Measurements from ENCODE around the gene MAEL.
"Not testable (repeated sequence)": the region's sequence is repeated elsewhere in the genome, so short reads cannot be mapped to it uniquely, and the experiment has no call there.

Gene MAEL

DNA sequence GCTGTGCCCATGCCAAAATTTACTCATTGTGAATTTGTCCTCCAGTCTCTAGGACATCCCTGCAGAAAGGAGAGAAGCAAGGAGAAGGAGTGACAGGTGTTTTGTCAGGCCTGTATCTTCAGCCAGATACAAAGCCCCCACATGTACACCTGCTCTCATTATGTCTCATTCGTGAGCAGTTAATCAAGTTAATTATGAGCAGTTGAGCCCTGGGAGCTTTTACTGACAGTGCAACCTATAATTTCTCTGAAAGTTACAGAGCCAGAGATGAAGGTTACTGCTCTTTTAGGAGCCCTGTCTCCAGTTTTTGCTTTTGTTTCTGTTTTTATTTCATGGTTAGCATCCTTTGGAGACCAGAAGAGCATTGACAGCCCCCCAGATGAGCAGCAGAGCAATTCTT is 8.7 kb upstream of the MAEL start:
- no peak for DNase-seq

DNA sequence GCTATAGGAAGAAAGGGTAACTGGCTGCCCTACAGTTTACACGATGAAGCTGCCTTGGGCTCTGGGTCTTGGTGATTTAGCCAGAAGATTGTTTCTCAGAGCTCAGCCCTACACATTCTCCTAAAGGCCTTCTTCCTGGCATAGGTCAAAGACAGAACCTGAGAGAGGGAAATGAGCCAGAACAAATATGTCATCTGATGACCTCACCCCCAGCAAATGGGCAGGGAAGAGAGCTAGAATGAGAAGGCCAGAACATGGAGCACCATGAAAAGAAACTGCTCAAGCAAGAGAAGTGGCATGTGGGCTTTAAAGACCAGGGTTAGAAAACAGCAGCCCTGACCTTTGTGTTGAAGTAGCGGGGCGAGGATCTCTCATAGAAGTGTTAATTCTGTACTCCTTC is 8.3 kb upstream of the MAEL start:
- no peak for DNase-seq

DNA sequence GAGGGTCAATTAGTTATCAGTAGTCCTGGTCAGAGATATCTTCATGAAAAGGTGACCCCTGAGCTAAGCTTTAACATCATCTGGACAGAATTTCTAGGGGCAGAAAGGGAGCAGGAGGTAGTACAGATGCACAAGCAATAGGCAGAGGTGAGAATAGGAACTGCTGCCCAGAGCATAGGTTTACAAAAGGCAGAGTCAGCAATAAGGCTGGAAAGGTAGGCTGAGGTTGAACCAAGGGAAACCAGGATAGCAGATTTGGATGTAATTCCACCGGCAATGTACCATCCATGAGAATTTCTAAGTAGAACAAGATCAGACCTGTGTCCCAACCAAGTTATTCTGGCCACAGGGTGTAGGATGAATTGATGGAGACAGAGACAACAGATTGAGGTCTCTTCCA is 7.5 kb upstream of the MAEL start:
- no peak for DNase-seq

DNA sequence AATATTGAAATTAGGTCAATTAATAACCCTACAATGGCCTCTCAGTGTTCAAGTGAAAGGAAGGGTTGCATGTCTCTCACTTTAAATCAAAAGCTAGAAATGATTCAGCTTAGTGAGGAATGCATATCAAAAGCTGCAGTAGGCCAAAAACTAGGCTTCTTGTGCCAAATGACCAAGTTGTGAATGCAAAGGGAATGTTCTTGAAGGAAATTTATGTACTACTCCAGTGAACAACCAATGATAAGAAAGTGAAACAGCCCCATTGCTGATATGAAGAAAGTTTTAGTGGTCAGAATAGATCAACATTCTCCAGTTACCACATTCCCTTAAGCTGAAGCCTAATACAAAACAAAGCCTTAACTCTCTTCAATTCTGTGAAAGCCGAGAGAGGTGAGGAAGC is 10.0 kb downstream of the MAEL start:
- no peak for DNase-seq

DNA sequence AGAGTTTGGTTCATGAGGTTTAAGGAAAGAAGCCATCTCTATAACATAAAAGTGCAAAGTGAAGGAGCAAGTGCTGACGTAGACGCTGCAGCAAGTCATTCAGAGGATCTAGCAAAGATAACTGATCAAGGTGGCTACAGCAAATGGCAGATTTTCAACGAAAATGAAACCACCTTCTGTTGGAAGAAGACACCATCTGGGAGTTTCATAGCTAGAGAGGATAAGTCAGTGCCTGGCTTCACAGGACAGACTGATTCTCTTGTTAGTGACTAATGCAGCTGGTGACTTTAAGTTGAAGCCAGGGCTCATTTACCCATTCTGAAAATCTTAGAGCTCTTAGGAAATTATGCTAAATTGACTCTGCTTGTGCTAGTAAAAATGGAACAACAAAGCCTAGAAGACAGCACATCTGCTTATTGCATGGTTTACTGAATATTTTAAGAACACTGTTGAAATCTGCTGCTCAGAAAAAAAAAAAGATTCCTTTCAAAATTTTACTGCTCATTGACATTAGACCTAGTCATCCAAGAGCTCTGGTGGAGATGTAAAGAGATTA is 10.5 kb downstream of the MAEL start:
- DNase-seq: no peak

DNA sequence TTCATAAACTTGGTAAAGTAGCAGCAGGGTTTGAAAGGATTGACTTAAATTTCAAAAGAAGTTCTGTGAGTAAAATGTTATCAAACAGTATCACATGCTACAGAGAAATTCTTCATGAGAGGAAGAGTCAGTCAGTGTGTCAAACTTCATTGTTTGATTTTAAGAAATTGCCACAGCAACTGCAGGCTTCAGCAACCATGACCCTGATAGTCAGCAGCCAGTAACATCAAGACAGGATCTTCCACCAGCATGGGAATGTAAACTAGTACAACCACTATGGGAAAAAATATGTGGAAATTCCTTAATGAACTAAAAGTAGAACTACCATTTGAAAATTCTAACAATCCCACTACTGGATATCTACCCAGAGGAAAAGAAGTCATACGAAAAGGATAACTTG is 11.5 kb downstream of the MAEL start:
- no peak for DNase-seq

DNA sequence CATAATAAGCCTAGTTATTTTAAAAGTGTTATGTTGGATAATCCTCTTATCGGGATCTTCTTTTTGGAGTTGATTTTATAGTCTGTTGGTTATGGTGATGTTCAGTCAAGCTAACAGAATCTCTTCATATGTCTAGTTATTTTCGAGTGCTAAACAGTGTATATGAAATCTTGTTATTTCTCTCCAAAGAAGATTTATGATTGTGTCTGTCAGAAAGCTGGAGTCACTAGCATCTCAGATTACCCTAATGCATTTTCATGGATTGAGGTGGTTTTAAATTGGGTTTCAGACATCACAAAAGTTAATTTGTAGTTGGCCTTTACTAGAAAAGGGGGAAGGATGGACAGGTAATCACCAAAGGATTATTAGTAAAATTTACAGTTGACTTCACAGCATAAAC is 13.3 kb downstream of the MAEL start:
- no peak for DNase-seq

DNA sequence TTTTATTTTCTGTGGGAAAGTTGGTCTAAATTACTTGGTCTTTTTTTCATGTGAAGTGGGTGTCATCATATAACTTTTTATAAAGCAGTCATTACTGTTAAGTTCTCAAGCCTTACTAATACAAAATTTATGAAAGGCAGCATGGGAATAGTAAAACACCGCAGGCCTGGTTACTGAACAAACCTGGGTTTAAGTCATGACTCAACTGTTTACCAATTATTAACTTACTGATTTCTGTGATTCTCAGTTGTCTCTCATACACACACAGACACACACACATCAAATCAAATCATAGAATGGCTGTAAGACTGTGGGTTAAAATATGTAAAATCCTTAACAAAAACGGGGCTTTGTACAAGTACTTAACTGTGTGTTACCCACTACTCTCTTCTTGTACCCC is 14.6 kb downstream of the MAEL start:
- no peak for DNase-seq

DNA sequence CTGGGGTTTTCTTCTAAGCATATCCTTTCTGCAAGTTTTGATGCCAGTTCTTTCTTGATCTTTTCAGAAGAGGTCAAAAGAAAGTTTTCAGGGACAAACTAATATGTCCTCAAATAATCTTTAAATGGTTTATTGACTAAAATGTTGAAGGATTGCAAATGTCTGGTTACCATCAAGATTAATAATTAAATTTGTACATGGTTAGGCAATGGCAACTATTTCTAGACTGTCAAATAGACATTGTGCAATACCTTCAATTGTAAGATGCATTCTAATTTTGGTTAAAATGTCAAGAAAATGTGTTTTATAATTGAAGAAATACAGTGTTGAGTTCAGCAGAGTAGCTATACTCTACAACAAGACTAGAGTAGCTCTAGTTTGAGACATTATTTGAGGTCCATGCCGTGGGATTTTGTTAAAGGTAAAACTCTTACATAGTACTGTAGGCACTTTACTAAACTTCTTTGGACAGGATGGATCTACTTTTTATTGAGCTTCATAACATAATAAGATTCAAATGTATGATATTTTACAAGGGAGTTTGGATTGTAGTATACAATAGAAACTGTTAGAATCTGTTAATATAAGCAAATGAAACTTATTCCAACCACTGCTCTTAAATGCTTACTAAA is 22.6 kb downstream of the MAEL start:
- no peak for DNase-seq

DNA sequence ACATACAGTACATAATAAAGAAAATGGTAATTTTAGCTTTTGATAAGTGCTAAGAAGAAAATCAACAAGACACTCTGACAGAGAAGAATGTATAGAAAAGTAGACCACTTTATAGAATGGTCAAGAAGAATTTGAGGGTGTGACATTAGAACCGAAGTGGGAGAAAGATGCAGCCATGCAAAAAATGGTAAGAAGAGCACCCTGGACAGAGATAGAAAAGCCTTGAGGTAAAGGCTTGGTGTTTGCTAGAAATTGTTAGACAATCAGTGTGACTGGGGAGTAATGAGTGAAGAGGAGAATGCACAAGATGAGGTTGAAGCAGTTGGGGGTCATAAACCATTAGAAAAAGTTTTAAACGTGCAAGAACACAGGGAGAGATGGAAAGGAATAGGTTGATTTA is 23.5 kb downstream of the MAEL start:
- no peak for DNase-seq

DNA sequence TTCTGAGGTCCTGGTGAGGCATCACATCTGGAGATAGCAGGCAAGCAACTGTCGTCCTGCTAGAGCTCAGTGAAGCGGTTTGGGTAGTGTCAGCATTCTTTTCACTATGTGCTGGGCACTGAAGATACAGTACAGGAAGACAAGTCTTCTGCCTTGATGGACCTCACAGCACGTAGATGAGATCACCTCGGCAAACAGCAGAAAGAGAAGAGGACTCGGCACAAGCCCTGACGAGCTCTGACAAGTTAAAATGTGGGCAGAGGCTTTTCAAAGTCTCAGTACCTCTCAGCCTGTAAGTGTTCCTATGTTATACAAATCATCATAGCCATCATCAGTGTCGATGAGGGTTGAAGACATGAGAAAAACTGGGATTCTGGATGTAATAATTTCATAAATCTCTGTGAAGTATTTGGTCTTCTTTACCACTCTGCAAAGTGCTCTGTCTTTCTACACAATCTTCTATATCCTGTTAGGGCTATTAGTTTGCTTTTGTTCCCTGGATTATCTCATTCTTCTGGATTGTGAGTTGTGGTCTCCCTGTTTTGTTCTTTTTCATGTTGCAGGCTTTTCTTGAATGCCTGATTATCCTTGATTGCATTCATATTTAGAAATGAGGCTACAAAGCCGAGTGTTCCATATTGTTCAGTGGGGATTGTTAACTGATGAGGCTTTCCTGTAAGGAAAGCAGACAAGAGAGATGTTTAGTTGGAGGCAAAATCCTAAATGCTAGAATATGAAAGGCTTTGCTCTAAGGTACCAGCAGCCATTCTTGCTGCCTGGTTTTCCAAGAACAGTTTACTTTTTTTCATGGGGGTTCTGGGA is 24.2 kb downstream of the MAEL start:
- DNase-seq: no peak

DNA sequence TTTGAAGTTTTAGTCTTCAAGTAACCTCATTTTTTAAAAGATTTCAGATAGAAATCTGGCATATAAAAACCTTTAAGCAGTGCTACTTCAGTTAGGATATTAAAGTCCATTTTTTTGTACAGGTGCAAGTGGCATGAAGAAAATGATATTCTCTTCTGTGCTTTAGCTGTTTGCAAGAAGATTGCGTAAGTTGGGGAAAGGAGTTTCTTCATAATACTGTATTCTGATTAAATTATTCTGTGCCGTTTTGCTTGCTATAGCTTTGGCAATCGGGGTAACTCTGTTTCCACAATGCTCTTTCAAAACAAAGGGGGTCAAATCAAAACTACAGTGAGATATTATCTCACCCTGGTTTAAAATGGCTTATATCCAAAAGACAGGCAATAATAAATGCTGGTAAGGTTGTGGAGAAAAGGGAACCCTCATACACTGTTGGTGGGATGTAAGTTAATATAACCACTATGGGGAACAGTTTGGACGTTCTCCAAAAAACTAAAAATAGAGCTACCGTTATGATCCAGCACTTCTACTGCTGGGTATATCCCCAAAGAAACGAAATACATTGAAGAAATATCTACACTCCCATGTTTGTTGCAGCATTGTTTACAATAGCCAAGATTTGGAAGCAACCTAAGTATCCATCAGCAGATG is 27.1 kb downstream of the MAEL start:
- DNase-seq: no peak

DNA sequence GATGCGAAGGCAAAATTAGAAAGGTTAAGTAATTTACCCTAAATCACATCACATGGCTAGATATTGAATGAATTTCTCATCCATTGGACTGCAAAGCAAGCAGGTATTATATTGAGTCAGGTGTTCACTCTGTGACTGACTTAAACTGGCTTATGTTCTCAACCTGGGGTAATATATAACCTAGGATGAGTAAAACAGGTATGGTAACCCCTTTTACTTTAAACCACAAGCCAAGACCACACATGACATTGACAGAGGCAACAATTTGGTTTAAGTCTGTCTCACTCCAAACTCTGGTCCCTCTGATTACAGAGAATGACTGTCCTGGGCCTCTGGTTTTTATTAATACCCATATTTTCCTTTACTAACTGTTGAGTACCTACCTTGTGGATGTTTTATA is 33.3 kb downstream of the MAEL start:
- DNase-seq: no peak

DNA sequence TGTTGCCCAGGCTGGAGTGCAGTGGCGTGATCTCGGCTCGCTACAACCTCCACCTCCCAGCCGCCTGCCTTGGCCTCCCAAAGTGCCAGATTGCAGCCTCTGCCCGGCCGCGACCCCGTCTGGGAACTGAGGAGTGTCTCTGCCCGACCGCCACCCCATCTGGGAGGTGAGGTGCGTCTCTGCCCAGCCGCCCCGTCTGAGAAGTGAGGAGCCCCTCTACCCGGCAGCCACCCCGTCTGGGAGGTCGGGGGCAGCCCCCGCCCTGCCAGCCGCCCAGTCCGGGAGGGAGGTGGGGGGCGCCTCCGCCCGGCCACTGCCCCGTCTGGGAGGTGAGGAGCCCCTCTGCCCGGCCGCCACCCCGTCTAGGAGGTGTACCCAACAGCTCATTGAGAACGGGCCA is 40.5 kb downstream of the MAEL start:
- DNase-seq: not testable (repeated sequence)

DNA sequence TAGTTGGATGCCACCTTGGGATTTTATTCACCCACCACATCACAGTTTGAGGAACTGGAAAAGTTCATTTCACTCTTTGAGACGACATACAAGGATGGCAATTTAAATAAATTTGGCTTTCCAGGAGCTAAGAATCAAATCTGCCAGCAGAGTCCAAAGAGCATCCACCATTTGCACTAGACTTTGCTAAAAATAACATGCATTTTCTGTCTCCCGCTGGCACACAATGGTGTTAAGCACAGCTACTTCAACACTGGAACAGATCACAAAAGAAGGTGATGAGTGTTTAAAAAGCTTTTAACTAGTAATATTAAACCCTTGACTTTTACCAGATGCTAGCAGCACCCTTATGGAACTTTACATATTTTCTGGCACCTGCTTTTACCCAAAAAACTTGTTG is 44.6 kb downstream of the MAEL start:
- DNase-seq: no peak

DNA sequence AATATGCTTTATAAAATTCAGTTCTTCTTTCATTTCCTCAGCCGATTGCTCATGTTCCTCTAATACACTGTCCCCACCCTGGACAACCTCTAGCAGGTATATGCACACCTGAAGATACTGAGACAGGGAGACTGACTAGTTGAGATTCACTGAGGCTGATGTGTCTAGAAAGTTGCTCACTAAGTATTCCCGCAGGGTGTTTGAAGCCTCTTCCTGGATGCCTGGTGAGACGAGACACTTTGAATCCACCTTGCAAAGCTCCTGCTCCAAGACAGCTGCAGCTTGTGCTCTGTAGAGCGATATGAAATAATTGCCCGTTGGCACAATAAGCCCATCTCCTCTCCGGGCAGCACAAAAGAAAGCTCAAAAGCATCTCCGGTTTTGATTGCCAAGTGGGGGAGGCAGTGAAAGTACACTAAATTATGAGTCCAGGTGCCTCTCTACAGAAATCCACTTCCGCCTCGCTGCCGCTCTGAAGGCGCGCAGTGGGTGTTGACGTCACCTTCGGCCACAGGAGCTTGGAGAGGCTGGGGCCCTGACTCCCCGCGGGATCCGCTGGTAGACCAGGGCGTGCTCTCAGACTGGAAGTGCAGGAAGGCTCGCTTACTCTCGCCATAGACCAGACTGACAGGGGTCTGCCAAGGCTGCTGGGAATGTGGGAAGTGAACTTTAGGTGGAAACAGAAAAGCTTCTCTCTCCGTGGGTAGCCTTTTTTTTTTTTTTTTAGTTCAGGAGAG is 54.8 kb downstream of the MAEL start:
- DNase-seq: peak; percentile 68

DNA sequence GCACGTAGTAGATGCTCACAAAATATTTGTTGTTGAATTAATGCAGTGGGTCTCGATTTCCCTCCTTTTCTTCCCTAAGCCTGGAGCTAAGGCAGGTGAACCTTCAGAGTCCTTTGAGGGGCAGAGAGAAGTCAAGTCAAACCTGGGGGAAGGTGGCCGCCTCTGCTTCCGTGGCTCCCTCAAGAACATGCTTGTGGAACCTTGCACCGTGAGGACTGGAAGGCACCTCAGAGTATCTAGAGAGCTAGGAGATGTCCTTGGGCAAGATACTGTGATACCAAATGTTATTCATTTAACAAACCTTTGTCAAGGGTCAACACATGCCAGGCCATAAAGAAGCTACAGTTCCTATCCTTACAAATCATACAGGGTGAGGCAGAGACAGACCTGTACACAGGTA is 62.8 kb downstream of the MAEL start:
- DNase-seq: no peak

DNA sequence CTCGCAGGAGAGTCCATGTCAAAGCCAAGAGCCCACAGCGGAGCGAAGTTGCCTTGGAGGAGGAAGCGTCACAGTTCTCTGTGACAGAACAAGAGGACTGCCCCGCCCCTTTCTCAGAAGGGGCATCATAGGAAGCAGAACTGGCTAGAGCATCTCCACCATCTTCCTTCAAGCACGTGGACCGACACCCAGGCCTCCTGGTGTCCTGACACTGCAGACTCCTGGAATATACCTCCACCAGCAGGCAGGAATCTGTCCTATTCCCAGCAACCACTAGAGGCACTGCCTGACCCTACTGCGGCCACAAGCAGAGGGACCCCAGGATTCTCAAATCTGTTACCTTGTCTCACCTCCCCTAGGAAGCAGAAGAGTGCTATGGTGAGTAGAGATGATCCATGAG is 63.3 kb downstream of the MAEL start:
- no peak for DNase-seq

DNA sequence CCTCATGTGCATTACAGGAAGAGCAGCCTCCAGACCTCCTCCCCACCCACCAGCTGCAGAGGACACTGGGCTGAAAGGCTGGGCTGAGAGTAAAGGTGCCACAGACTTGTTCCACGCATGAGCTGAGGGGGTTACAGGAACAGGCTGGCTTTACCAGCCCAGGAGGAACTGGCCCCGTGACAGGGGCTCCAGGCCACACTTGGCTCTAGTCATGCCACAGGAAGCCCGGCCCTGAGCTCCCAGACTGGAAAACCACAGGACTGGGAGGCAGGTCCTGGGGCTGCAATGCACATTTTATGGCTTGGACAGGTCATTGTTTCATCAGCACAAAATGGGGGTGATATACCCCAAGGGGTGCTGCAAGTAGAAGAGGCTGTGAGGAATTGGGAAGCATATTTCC is 65.5 kb downstream of the MAEL start:
- no peak for DNase-seq

DNA sequence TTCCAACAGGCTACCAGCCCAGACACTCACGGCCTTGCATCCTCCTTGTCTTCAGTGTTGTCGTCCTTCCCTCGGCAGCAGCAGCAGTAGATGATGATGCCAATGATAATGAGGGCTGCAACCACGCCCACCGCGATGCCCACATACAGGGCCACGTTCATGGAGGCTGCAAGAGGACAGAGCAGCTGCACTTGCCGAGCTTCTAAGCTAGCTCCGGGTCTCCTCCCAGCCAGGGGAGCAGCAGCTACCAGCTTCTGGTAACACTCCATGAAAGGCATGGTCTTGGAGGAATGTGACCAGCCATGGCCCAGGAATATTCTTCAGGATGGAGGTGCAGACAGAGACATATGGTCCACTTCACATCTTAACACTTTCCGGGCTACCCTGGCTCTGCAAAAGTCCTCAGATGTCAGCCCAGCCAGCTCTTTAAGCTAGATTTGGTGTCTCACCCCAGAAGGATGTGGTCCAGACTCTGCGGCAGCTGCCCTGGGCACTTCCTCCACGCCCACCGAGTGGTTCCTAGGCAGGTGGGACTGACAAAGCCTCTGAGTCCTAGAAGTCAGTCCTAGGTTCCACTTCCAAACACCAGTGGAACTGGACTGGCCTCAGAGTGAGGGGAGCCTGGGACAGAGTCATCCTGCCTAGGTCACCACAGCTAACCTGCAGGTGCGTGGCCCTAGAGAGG is 66.0 kb downstream of the MAEL start:
- no peak for DNase-seq

DNA sequence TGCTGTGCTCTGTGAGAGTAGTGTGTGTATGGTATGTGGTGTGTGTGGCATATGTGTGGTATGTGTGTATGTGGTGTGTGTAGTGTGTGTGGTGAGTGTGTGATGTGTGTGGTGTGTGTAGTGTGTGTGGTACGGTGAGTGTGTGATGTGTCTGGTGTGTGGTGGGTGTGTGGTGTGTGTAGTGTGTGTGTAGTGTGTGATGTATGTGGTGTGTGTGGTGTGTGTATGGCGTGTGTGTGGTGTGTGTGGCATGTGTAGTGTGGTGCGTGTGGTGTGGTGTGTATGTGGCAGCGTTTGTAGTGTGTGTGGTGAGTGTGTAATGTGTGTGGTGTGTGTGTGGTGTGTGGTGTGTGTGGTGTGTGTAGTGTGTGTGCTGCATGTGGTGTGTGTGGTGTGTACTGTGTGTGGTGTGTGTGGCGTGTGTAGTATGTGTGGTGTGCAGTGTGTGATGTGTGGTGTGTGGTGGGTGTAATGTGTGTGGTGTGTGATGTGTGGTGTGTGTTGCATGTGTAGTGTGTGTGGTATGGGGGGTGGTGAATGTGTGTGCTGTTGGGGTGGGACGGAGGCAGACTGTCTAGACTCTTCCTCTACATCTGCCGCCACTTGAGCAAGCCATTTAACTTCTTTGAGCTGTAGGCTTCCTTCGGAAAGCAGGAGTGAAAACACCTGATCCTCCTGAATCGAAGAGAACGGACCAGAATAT is 67.6 kb downstream of the MAEL start:
- DNase-seq: no peak

DNA sequence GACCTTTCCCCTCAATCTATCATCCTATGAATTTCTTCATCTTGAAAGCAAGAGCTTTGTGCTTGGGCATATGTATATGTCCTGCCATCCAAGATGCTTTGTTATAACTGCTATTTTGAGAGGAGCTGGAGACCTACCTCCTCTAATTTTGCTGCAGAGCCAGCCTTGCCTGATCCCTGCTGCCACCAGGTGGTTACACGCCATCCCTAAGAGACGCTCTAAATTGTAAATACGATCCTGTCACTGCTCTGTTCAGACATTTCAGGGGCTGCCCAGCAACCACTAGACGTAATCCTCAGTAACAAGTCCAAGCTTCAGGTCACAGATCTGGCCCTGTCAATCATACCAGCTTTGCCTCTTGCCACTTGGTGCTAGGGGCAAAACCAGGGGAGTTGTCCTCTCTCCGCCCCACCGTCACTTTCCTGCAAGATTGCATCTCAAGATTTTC is 68.2 kb downstream of the MAEL start:
- no peak for DNase-seq

Data from right forelimb (tissue), 1 donor.